GM23338 (cell line): Measurements from ENCODE around the gene SNN.

Source experiments
- CTCF ChIP-seq, 2 experiments: fragments of 200-600 bp in 1 of 2; sonication (generic) in 1 of 2; conservative IDR thresholded peaks; 2 replicates each; pipeline versions ENCODE4 v1.5.1 to v1.6.1; 2016 to 2017; ENCODE audit warnings: antibody characterized with exemption in 2 of 2, low read depth in 2 of 2, mild to moderate bottlenecking in 2 of 2, moderate library complexity in 1 of 2
- EZH2 ChIP-seq: fragments of 200-600 bp; sonication (generic); IDR thresholded peaks from one replicate; pipeline ENCODE4 v1.8.0; 2017; ENCODE audit warnings: antibody characterized with exemption, mild to moderate bottlenecking, low read depth; ENCODE audit not compliant: unreplicated experiment
- EZH2phosphoT487 ChIP-seq: fragments of 200-600 bp; sonication (generic); IDR thresholded peaks from one replicate; pipeline ENCODE4 v1.8.1; 2018; ENCODE audit warnings: antibody characterized with exemption; ENCODE audit not compliant: unreplicated experiment
- JUNB ChIP-seq: IDR thresholded peaks from one replicate; pipeline ENCODE4 v1.6.1; 2016; ENCODE audit warnings: antibody characterized with exemption; ENCODE audit not compliant: unreplicated experiment
- POLR2AphosphoS5 ChIP-seq: IDR thresholded peaks from 2 replicates; pipeline ENCODE4 v1.6.1; 2016; ENCODE audit warnings: antibody characterized with exemption, low read depth
- ZNF331 ChIP-seq: fragments of 250-450 bp; sonication (Bioruptor Pico); IDR thresholded peaks from 2 replicates; pipeline ENCODE4 v1.5.0; 2020; ENCODE audit warnings: low read depth, mild to moderate bottlenecking, moderate library complexity
- TF ChIP-seq, protein P1 (sequence below): IDR thresholded peaks from one replicate; pipeline ENCODE4 v1.6.1; 2018; ENCODE audit warnings: antibody characterized with exemption; ENCODE audit not compliant: unreplicated experiment

GRCh38 chr16:11637320-11637719 lies 30.9 kb upstream of the SNN start:
- TF ChIP-seq CTCF (conservative IDR thresholded peaks at IDR 0.05; ENCODE audit: low read depth in 2 of 2) (no peak), ZNF331 (CRISPR knock-in tag) (no peak), JUNB (no peak), EZH2 (no peak), EZH2phosphoT487 (no peak), POLR2AphosphoS5 (no peak)
- TF ChIP-seq, protein P1, sequence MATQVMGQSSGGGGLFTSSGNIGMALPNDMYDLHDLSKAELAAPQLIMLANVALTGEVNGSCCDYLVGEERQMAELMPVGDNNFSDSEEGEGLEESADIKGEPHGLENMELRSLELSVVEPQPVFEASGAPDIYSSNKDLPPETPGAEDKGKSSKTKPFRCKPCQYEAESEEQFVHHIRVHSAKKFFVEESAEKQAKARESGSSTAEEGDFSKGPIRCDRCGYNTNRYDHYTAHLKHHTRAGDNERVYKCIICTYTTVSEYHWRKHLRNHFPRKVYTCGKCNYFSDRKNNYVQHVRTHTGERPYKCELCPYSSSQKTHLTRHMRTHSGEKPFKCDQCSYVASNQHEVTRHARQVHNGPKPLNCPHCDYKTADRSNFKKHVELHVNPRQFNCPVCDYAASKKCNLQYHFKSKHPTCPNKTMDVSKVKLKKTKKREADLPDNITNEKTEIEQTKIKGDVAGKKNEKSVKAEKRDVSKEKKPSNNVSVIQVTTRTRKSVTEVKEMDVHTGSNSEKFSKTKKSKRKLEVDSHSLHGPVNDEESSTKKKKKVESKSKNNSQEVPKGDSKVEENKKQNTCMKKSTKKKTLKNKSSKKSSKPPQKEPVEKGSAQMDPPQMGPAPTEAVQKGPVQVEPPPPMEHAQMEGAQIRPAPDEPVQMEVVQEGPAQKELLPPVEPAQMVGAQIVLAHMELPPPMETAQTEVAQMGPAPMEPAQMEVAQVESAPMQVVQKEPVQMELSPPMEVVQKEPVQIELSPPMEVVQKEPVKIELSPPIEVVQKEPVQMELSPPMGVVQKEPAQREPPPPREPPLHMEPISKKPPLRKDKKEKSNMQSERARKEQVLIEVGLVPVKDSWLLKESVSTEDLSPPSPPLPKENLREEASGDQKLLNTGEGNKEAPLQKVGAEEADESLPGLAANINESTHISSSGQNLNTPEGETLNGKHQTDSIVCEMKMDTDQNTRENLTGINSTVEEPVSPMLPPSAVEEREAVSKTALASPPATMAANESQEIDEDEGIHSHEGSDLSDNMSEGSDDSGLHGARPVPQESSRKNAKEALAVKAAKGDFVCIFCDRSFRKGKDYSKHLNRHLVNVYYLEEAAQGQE, result no peak
